ENCODE results near the gene CTNNA1. TPM values are rescaled to one million over a fixed set of nuclear protein-coding genes. Genes with fewer than 3 reads are reported as not detected.

Gene CTNNA1
- total RNA-seq, 1 donor from 2014 or later, result 331 TPM

DNA sequence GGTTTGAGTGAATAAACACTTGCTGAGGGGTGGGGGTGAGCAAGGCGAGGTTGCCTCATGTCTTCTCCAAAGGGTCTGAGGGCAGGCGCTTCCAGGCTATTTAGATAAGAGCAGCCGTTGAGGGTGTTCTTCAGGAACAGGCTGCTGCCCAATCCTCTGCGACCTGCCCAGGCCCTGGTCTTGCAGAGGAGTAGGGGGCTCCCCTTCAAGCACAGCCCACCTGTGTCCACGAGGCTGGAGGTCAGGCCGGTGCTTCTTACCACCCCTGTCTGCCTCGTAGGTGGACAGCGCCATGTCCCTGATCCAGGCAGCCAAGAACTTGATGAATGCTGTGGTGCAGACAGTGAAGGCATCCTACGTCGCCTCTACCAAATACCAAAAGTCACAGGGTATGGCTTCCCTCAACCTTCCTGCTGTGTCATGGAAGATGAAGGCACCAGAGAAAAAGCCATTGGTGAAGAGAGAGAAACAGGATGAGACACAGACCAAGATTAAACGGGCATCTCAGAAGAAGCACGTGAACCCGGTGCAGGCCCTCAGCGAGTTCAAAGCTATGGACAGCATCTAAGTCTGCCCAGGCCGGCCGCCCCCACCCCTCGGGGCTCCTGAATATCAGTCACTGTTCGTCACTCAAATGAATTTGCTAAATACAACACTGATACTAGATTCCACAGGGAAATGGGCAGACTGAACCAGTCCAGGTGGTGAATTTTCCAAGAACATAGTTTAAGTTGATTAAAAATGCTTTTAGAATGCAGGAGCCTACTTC lies 180.5 kb downstream of the CTNNA1 start:
- no peak for DNase-seq (ENCODE audit: low read depth)
- no peak for TF ChIP-seq CTCF (conservative IDR thresholded peaks at IDR 0.05; ENCODE audit: low read depth, low read length)
- no peak overlapping the region for H3K4me3 ChIP-seq (ENCODE audit: low read depth, low read length)

- H3K4me3 ChIP-seq (ENCODE audit: low read depth, low read length), result no peak overlapping the region
- DNase-seq (ENCODE audit: low read depth), result no peak
- no peak for TF ChIP-seq CTCF (conservative IDR thresholded peaks at IDR 0.05; ENCODE audit: low read depth, low read length)
Observed at GRCh38 chr5:138934971-138935370, 181.7 kb downstream of the CTNNA1 start.

GRCh38 chr5:138935466-138935865 lies 182.2 kb downstream of the CTNNA1 start:
- H3K4me3 ChIP-seq (ENCODE audit: low read depth, low read length), result no peak overlapping the region
- TF ChIP-seq CTCF (conservative IDR thresholded peaks at IDR 0.05; ENCODE audit: low read depth, low read length), result no peak
- DNase-seq (ENCODE audit: low read depth), result no peak

DNA sequence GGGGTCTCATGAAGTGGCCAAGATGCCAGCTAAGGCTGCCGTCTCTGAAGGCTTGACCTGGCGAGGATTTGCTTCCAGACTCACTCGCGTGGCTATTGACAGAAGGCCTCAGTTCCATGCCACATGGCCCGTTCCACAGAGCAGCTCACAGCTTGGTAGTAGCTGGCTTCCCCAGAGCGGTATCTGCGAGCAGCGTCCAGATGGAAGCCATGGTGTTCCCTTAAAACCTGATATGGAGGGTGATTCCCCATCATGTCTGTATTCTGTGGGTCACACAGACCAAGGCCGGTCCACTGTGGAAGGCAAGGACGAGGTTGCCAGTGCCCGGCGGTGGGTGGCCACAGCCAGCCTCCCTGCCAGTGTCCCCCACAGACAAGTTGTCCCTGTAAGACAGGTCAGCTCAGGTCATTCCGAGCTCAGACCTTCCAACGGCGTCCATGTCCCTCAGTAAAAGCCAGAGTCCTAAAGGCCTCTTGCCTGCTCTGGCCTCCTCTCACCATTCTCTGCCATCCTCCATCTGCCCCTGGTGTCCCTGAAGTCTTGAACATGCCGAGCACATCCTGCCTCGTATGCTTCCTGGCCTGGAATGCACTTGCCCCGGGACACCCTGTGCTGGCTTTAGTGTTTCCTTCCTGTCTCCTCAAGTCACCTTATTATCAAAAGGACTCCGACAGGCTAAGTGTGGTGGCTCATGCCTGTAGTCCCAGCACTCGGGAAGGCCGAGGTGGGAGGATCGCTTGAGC lies 183.2 kb downstream of the CTNNA1 start:
- DNase-seq (ENCODE audit: low read depth), result no peak
- H3K4me3 ChIP-seq (ENCODE audit: low read depth, low read length), result no peak overlapping the region
- no peak for TF ChIP-seq CTCF (conservative IDR thresholded peaks at IDR 0.05; ENCODE audit: low read depth, low read length)

GRCh38 chr5:138936968-138937345 lies 183.7 kb downstream of the CTNNA1 start:
- no peak for TF ChIP-seq CTCF (conservative IDR thresholded peaks at IDR 0.05; ENCODE audit: low read depth, low read length)
- H3K4me3 ChIP-seq (ENCODE audit: low read depth, low read length), result no peak overlapping the region
- DNase-seq (ENCODE audit: low read depth), result no peak

GRCh38 chr5:138937392-138938387 lies 184.5 kb downstream of the CTNNA1 start:
- DNase-seq (ENCODE audit: low read depth), result no peak
- no peak for TF ChIP-seq CTCF (conservative IDR thresholded peaks at IDR 0.05; ENCODE audit: low read depth, low read length)
- no peak overlapping the region for H3K4me3 ChIP-seq (ENCODE audit: low read depth, low read length)

Measured in epithelial cell of proximal tubule (primary cell).